Measurements from ENCODE around the gene POU6F2.

Gene POU6F2

GRCh38 chr7:38942431-38943051, 35.2 kb upstream of the POU6F2 start:
- TF ChIP-seq, protein P1, sequence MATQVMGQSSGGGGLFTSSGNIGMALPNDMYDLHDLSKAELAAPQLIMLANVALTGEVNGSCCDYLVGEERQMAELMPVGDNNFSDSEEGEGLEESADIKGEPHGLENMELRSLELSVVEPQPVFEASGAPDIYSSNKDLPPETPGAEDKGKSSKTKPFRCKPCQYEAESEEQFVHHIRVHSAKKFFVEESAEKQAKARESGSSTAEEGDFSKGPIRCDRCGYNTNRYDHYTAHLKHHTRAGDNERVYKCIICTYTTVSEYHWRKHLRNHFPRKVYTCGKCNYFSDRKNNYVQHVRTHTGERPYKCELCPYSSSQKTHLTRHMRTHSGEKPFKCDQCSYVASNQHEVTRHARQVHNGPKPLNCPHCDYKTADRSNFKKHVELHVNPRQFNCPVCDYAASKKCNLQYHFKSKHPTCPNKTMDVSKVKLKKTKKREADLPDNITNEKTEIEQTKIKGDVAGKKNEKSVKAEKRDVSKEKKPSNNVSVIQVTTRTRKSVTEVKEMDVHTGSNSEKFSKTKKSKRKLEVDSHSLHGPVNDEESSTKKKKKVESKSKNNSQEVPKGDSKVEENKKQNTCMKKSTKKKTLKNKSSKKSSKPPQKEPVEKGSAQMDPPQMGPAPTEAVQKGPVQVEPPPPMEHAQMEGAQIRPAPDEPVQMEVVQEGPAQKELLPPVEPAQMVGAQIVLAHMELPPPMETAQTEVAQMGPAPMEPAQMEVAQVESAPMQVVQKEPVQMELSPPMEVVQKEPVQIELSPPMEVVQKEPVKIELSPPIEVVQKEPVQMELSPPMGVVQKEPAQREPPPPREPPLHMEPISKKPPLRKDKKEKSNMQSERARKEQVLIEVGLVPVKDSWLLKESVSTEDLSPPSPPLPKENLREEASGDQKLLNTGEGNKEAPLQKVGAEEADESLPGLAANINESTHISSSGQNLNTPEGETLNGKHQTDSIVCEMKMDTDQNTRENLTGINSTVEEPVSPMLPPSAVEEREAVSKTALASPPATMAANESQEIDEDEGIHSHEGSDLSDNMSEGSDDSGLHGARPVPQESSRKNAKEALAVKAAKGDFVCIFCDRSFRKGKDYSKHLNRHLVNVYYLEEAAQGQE (IDR thresholded peaks at IDR 0.05; ENCODE audit: low read depth) = no peak
- TF ChIP-seq, protein P2, sequence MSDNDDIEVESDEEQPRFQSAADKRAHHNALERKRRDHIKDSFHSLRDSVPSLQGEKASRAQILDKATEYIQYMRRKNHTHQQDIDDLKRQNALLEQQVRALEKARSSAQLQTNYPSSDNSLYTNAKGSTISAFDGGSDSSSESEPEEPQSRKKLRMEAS (IDR thresholded peaks at IDR 0.05) = no peak
- TF ChIP-seq TCF12 (IDR thresholded peaks at IDR 0.05; ENCODE audit: low read depth) (no peak), FOXM1 (IDR thresholded peaks at IDR 0.05; ENCODE audit: borderline replicate concordance, low read depth) (no peak), RAD21 (IDR thresholded peaks at IDR 0.05; ENCODE audit: low read depth) (no peak)

GRCh38 chr7:38950309-38950708, 27.4 kb upstream of the POU6F2 start:
- TF ChIP-seq YY1 (IDR thresholded peaks at IDR 0.05; ENCODE audit: low read depth) (no peak), RAD21 (IDR thresholded peaks at IDR 0.05; ENCODE audit: low read depth) (no peak), TEAD4 (IDR thresholded peaks at IDR 0.05) (no peak), CREB1 (IDR thresholded peaks at IDR 0.05; ENCODE audit: low read depth) (no peak), NFIC (IDR thresholded peaks at IDR 0.05) (no peak), FOXM1 (IDR thresholded peaks at IDR 0.05; ENCODE audit: borderline replicate concordance, low read depth) (no peak), TAF1 (IDR thresholded peaks at IDR 0.05; ENCODE audit: low read depth) (no peak)
- TF ChIP-seq, protein P2 (IDR thresholded peaks at IDR 0.05) = no peak
- TF ChIP-seq, protein P3, sequence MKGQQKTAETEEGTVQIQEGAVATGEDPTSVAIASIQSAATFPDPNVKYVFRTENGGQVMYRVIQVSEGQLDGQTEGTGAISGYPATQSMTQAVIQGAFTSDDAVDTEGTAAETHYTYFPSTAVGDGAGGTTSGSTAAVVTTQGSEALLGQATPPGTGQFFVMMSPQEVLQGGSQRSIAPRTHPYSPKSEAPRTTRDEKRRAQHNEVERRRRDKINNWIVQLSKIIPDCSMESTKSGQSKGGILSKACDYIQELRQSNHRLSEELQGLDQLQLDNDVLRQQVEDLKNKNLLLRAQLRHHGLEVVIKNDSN (IDR thresholded peaks at IDR 0.05) = no peak
- TF ChIP-seq, protein P1 (IDR thresholded peaks at IDR 0.05; ENCODE audit: low read depth) = no peak

DNA sequence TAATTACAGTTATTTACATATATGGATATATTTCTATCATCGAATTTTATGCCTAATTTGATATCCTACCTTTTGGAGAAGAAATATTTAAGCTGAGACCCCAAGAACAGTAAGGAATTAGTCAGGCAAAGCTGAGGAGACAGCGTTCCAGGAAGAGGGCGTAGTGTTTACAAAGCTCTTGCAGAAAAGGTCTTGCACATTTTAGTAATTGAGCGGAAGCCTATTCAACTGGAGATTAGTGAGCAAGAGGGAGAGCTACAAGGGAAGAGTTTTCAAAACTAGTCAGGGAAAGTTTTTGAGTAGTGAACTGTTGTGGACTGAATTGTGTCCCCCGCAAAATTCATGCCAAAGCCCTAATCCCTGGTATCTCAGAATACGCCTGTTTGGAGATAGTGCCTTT, 26.5 kb upstream of the POU6F2 start:
- no peak for TF ChIP-seq CEBPB (IDR thresholded peaks at IDR 0.05)
- no peak for TF ChIP-seq EGR1 (IDR thresholded peaks at IDR 0.05)
- no peak for TF ChIP-seq YY1 (IDR thresholded peaks at IDR 0.05; ENCODE audit: low read depth)
- TF ChIP-seq EP300 (IDR thresholded peaks at IDR 0.05; ENCODE audit: borderline replicate concordance) = no peak
- TF ChIP-seq, protein P3 (IDR thresholded peaks at IDR 0.05) = no peak
- TF ChIP-seq ZBTB7A (IDR thresholded peaks at IDR 0.05; ENCODE audit: low read depth) = no peak
- TF ChIP-seq, protein P2 (IDR thresholded peaks at IDR 0.05) = no peak
- TF ChIP-seq TCF12 (IDR thresholded peaks at IDR 0.05; ENCODE audit: low read depth) = no peak
- TF ChIP-seq NFIC (IDR thresholded peaks at IDR 0.05) = no peak
- TF ChIP-seq TEAD4 (IDR thresholded peaks at IDR 0.05) = no peak
- TF ChIP-seq, protein P1 (IDR thresholded peaks at IDR 0.05; ENCODE audit: low read depth) = no peak
- no peak for TF ChIP-seq TAF1 (IDR thresholded peaks at IDR 0.05; ENCODE audit: low read depth)
- no peak for TF ChIP-seq FOXM1 (IDR thresholded peaks at IDR 0.05; ENCODE audit: borderline replicate concordance, low read depth)
- no peak for TF ChIP-seq RAD21 (IDR thresholded peaks at IDR 0.05; ENCODE audit: low read depth)

DNA sequence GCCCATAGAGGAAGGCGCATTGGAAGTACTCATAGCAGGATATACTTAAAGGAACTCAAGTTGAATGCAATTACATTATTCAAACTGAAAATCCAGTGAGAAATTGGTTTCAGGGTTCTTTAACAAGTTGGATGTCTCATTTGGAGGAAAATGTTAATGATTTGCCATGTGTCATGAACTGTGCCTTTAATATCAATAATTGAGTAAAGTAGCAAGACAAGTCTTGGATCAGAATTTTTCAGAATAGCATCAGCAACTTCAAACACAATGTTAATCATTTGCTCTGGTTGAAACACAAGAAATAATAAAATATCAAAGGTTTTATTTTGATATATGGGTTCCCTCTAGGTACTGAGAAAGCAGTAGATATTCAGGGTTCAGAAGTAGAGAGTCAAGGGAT, 24.5 kb upstream of the POU6F2 start:
- TF ChIP-seq EGR1 (IDR thresholded peaks at IDR 0.05) = no peak
- no peak for TF ChIP-seq RAD21 (IDR thresholded peaks at IDR 0.05; ENCODE audit: low read depth)
- TF ChIP-seq CEBPB (IDR thresholded peaks at IDR 0.05) = no peak
- no peak for TF ChIP-seq TCF12 (IDR thresholded peaks at IDR 0.05; ENCODE audit: low read depth)
- no peak for TF ChIP-seq ZBTB7A (IDR thresholded peaks at IDR 0.05; ENCODE audit: low read depth)

DNA sequence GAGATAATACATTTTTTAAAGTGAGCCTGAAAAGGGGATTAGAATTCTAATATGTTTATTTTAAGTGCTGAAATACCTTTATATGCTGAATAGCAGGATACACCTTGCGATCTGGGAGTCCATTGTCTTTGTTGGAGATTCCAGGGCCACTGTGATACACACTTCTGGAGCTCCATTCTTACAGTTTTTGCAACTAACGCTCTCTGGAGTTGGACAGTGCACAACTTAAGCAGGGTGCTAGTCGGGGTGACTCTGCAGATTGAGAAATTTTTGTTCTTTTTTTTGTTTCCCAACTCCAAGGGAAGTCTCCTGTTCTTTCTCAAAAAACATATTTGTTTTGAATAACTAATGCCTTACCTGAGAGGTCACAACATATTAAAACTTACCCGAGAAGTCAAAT, 23.7 kb upstream of the POU6F2 start:
- no peak for TF ChIP-seq CEBPB (IDR thresholded peaks at IDR 0.05)
- no peak for TF ChIP-seq ZBTB7A (IDR thresholded peaks at IDR 0.05; ENCODE audit: low read depth)
- no peak for TF ChIP-seq TAF1 (IDR thresholded peaks at IDR 0.05; ENCODE audit: low read depth)
- TF ChIP-seq EP300 (IDR thresholded peaks at IDR 0.05; ENCODE audit: borderline replicate concordance) = no peak
- TF ChIP-seq, protein P1 (IDR thresholded peaks at IDR 0.05; ENCODE audit: low read depth) = no peak
- no peak for TF ChIP-seq TCF12 (IDR thresholded peaks at IDR 0.05; ENCODE audit: low read depth)
- TF ChIP-seq FOXM1 (IDR thresholded peaks at IDR 0.05; ENCODE audit: borderline replicate concordance, low read depth) = no peak
- no peak for TF ChIP-seq CREB1 (IDR thresholded peaks at IDR 0.05; ENCODE audit: low read depth)
- TF ChIP-seq, protein P2 (IDR thresholded peaks at IDR 0.05) = no peak
- TF ChIP-seq TEAD4 (IDR thresholded peaks at IDR 0.05) = no peak
- TF ChIP-seq, protein P3 (IDR thresholded peaks at IDR 0.05) = no peak
- TF ChIP-seq NFIC (IDR thresholded peaks at IDR 0.05) = no peak
- no peak for TF ChIP-seq RAD21 (IDR thresholded peaks at IDR 0.05; ENCODE audit: low read depth)
- no peak for TF ChIP-seq YY1 (IDR thresholded peaks at IDR 0.05; ENCODE audit: low read depth)
